GM18511 (cell line): ENCODE measurements around the gene KIFC3.

Experiments used
- ATAC-seq: cut with Tn5 transposase; IDR thresholded peaks from one replicate; pipeline ENCODE4 v1.9.1; 2021; ENCODE audit warnings: mild to moderate bottlenecking, moderate library complexity; ENCODE audit not compliant: unreplicated experiment

KIFC3 gene

DNA sequence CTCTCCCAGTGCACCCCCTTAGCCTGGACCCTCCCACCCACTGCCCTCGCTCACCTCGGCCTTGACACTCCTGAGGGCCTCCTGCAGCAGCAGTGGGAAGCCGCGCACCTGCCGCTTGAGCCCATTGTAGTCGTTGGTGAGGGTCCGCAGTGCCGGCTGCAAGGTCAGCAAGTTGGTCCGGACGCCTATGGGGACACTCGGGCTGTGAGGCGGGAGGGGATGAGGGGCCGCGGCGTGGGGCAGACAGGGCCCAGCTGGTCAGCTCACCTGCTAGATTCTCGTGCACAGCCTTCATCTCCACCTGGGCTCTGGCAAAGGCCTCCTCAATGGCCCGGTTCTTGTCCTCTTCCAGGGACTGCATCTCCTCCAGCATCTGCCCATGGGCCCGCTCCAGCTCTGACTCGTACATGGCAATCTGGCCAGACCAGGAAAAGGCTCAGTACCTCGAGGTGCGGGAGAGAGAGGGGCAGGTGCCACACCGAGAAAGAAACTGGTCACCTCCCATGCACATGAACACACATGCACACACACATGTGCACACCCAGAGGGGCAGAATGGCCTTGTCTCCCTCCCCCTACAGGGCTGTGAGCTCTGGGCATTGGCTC lies 32.6 kb downstream of the KIFC3 start:
- ATAC-seq, result no peak

DNA sequence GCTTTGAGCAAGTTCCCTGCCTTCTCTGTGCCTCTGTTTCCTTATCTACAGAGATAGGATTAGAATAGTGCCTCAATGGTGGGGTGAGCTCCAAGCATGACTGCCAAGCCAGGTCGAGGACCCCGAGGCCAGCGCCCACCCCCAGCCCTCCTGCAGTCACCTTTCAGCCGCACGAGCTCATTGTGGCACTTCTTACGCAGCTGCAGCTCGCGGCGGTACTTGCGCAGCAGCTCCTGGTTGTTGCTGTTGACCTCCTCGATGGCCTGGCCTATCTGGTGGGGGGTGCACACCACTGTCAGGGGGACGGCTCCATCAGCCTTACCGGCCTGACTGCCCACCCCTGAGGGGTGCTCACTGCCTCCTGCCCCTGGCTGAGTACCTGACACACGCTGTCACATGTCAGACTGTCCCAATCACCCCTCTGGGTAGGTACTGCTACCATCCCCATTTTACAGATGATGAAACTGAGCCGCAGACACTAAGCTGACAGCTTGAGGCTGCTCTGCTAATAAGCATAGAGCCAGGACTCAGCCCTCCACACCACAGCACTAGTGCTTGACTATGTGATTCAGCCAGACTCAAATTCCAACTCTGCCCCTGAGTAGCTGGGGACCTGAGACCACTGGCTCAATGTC lies 35.5 kb downstream of the KIFC3 start:
- no peak for ATAC-seq

DNA sequence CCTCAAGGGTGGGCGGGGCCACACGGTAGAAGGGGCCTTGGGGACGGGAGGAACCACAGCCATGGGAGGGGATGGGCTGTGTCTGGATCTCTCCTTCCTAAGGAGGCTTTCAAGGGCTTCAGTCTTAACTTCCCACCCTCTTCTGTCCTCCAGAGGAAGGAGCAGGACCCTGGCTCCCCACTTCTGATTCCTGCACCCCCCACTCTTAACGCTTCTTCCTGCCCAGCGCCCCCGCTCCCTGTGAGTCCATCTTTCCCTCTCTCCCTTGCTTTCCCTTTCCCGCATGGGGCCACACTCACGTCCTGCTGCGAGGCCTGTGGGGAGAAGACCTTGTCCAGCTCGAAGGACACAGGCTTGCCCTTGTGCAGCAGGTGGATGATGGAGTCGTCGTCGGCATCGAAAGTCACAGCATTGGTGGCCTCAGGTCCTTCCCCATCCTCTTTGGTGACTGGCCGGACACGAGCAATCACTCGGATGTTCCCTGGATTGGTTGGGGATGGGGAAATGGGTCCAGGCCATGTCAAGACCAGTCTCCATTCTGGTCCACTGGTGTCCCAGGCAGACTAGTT lies 37.0 kb downstream of the KIFC3 start:
- no peak for ATAC-seq

DNA sequence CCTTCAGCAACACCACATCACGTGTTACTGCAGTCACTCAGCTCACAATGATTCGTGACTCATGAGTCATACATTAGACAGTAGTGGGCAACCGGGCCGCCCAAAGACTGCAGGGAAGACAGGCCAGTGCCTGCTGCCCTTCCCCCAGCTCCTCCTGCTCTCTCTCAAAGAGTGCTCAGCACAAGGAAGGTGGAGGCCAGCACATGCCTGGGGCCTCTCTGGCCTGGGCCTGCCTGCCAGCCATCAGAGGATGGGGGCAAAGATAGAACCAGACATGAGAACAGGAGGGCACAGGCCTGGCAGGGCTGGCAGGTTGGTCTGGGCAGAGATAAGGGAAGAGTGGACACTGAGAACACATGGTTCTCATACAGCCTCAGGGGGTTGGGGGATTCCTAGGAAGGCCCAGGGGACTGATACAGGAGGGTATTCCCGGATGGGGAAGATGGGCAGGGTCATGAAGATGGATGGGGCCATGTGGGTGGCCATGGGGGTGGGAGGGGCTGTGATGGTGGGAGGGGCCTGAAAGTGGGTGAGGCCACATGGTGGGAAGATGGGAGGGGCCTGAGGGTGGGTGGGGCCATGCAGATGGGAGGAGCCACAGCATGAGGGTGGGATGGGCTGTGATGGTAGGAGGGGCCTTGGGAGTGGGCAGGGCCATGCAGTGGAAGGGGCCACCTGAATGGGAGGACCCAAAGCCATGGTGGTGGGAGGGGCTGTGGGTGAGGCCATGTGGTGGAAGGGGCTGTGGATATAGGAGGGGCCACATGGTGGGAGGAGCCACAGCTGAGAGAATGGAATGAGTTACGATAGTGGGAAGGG lies 37.7 kb downstream of the KIFC3 start:
- ATAC-seq, result no peak

DNA sequence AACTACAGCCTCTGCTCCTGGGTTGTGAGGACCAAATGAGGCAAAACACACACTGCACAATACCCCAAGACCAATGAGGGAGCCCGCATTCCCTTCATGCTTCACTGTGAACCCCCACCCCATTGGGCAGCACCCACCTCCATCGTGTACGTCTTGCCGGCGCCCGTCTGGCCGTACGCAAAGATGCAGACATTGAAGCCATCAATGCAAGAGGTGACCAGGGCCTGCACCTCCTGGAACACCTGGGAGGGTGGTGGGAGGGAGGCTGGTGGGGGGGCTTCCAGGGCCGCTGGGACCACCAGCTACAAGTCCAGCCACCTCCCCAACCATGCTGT lies 38.3 kb downstream of the KIFC3 start:
- no peak for ATAC-seq

DNA sequence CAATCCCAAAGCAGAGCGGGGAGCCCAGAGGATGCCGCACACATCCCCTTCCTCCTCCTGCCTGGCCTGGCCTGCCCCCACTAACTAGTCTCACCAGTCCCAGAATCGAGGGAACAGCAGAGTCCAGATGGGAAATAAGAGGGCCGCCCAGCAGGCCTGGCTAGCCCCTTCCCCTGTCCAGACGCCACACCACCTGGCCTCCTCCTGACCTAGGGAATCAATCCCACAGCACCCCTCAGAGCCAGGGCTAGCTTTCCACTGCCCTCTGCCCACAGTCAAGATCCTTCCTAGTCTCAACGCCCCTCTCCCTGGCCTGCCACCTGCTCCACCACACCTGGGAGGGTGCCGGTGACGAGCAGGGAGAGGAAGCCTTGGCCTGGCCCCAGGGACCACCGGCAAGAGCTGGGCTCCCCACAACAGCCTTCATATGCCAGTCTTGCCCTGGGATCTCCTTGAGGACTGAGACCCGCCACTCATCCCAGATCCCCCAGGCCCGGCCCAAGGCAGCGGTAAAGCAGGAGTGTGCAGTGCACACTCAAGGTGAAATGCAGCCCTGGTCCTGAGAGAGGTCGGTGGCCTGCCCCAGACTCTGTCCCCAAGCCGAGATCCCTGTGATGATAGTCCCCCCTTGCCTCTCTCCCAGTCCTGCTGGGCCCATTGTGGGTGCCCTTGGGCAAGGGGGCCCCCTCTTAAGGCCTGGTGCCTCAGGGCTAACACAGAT lies 38.8 kb downstream of the KIFC3 start:
- ATAC-seq, result no peak

DNA sequence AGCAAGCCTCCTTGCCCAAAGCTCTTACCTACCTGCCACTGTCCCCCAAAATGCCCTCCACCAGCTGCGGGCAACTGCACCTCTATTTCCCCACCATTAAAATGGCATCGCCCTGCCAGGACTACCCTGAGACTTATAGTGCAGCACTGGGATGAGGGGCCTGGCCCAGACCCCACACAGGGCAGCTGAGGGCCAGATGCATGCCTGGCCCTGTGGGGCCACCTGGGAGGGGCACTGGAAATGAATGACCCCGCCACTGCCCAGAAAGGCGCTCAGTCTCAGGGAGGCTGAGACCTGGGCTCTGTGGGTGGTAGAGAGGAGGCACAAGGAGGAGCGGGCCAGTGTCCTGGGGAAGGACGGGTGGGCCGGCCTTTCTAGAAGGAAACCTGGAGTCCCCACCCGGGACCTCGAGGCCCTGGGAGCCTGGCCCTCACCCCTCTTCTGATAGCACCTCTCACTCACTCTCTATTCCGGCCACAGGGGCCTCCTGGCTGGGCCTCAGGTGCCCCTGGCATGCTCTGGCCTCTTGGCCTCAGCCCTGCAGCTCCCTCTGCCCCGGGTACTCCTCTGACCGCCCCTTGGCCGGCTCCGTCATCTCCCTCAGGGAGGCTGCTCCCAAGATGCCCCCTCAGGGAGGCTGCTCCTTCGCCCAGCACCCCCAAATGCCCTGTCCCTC lies 39.8 kb downstream of the KIFC3 start:
- no peak for ATAC-seq

DNA sequence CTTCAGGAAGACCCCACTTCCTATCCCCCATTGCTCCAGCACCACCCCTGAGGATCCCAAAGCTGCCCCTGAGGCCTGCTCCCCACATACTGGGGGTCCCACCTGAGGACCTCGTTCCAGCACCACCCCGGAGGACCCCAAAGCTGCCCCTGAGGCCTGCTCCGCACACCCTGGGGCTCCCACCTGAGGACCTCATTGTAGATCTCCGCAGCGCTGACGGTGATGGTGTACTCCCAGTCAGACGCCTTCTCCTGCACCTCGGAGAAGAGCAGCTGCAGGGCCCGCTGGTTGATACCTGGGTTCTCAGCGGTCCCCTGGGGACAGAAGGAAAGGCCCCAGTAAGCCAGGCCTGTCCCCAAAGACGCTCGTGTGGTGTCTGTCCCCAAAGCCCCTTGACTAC lies 40.3 kb downstream of the KIFC3 start:
- no peak for ATAC-seq

DNA sequence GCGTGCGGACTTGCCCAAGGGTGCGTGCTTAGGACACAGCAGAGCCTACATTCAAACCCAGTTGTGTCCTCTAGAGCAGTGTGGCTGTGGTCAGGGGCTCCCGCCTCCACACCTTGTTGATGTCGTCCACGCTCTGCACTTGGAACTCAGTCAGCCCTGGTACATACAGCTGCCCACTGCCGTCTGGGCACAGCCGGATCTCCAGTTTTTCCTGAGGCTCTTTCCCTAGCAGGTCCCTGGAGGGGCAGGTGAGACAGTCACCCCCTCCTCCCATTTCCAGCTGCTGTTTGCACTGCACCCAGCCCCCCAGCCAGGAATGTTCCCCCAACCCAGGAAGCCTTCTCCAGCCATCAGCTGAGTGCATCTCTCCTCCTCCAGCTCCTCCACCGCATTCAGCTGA lies 41.0 kb downstream of the KIFC3 start:
- no peak for ATAC-seq

DNA sequence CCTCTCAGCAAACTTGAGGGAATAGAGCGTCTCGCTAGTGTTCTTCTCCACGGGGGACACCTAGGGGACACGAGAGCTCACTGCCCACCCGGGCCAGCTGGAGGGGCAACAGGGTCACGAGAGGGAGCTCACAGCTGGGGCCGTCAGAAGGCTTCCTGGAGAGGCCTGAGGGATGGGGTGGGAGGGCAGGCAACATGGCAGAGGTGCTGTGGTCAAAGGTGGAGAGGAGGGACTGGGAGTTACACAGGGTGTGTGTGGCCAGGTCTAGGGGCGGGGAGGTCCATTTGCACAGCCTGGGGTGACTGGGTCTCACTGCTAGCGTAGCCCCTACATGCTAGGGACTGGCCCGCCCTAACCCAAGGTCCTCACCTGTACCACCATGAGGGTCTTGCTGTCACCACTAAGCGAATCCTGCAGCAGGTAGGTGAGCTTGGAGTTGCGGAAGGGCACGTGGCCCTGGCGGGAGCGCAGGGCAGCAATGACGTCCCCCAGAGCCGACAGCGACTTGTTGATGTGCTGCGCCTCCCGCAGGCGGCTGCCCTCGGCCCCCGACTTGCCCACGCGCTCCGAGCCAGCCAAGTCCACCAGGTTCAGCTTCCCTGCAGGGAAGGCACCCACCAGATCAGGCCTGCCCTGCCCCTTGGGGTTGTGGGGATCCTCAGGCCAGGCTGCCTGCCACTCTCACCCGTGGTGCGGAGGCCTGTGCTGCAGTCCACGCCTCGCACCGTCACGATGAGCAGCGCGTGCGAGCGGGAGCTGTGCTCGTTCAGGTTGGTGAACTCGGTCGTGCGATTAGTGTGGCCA lies 41.7 kb downstream of the KIFC3 start:
- no peak for ATAC-seq

DNA sequence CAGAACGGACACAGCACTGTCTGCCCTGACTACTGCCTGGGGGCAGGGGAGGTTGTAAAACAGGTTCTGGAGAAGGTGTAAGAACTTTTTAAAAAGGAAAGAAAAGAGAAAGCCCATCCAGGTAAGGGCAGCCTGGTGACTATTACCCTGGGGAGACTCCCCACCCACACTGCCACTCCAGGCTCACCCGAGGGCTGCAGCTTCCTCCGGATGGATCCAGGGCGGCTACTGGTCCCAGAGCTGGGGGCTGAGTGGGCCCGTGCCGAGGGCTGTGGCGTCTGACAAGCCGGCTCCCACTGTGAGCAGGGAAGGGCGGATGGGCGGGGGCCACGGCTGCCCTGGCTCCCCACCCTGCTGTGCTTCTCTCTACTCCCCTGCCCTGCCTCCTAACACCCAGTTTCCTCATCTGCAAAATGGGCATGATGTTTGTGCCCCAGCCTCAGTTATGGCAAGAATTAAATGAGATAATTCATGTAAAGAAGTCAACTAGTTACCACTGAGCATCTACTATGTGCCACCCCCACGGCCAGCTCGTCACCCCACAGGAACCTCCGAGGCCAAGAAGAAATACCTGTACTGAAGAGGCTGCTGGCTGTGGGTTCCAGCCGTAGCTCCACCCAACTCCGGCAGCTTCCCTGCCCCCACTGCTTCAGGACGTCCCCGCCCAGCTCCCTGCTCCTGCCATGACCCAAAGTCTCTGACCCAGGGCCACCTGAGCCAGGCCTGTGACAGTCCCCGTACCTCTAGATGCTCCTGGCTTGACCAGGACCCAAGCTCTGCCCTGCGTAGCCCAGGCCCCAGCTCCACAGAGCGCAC lies 42.5 kb downstream of the KIFC3 start:
- no peak for ATAC-seq

DNA sequence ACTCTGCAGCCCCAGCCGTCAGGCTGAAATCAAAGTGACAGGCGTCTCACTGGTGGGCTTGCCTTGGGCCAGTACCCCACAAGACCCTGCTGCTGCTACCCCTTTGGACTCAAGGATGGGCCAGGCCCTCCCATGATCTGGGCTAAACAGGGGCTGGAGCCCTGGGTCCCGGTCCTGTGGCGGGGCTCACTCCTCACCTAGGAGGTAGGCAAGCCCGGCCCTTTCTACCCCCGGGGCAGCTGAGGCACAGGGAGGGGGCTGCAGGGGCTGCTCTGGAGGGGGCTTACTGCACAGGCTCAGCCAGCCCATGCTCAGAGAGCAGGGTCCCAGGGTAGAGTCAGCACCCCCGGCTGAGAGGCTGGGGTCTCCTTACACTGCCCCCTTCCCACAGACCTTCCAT lies 43.2 kb downstream of the KIFC3 start:
- no peak for ATAC-seq

DNA sequence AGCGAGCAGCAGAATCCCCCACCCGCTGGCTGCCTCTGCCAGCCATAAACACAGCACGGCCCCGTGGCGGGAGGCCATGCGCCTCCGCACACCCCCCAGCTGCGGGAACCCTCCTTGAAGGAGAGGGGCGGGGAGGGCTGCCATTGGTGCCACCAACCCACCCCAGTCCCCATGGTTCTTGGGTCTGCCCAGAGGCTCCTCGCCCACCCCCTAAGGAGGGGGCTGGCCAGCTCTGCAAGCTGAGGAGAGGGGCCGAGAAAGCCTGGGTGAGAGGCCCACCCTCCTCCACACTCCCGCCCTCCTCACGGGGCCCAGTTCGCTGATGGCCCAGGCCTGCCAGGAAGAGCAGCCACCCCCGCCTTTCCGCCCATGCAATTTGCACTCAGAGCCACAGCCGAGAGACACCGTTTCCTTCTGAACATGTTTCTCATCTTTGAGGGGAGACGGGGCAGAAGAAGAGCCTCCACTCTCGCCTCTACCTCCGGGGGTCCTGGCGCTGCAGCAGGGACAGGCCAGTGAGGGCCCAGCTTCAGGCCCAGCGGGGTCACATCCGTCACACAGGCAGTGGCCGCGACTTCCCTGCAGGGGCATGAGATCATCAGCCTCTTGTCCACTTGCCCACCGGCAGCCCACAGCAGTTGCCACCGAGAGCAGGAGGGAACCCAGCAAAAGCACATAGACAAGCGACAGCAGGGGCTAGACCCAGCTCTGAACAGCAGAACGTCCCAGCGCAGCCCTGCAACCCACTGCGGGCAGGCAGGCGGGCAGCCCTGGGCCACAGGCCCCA lies 43.8 kb downstream of the KIFC3 start:
- ATAC-seq, result no peak

DNA sequence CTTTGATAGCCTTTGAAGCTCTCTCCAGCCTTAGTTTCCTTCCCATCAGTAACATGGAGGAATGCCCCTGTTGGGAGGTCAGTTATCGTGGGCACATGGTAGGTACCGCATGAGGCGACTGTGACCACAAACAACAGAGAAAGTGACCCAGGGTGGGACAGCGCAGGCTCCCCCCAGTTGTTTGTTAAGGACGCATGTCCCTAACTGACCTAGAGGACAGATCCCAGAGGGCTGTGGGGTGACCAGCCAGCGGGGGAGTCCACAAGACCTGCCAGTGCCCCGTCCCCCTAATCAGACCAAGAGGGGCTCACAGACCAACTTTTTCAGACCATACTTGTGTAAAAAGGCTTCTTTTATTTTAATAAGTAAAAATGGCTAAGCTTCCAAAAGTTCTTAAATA lies 44.4 kb downstream of the KIFC3 start:
- no peak for ATAC-seq

DNA sequence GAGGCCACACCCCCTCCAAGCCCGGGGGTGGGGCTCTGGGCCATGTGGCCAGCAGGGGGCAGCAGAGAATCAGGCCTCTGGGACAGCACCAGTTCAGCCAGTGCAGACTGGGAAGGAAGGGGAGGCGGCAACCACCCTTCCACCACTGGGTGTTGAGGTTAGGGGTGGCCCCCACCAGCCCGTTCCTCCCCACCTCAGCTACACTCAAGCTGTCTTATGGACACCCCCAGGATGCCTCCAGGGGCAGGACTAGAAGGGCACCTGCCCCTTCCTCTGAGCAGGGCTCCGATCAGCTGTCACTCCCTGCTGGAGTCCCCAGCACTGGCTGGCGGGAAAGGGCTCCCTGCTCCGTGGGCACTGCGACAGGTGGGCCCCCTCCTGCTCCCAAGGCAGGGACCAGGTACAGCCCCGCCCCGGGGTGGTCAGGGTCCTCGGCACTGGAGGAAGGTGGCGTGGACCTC lies 44.9 kb downstream of the KIFC3 start:
- ATAC-seq, result peak; percentile 87

DNA sequence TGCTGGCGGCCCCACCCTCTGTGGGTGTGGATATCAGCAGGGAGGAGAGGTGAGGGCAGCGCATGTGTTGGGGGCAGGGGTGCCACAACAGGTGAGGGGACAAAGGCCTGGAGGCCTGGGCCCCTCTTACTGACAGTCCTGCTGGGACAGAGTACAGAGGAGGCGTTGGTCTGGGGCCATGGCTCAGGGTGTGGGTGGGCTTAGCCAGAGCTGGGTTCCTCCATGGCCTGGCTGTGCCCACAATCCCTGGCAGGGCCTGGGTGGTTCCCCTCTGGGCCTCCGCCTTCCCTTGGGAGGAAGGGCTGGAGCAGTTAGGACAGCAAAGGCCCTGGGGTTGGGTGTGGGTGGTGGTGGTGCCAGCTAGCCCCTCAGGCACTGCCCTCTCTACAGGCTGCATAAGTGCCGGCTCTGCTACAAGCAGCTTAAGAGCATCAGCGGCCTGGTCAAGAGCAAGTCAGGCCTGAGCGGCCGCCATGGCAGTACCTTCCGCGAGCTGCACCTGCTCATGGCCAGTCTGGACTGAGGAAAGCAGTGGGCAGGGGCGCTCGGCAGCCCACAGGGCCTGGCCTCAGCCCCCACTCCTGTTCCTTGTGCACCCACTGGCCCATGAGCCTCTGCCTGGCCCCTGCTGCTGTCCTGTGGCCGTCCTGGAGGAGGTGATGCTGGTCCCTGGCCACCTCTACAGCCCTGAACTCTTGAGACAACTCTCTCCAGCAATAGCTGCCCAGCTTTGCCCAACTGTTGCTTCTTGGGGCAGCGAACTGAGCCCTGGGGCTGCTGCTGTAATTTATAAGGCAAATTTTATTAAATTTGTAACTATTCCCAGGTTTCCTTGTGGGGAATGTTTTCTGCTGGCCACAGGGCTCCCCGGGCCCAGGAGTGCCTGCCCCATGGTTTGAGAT lies 45.6 kb downstream of the KIFC3 start:
- ATAC-seq, result no peak

DNA sequence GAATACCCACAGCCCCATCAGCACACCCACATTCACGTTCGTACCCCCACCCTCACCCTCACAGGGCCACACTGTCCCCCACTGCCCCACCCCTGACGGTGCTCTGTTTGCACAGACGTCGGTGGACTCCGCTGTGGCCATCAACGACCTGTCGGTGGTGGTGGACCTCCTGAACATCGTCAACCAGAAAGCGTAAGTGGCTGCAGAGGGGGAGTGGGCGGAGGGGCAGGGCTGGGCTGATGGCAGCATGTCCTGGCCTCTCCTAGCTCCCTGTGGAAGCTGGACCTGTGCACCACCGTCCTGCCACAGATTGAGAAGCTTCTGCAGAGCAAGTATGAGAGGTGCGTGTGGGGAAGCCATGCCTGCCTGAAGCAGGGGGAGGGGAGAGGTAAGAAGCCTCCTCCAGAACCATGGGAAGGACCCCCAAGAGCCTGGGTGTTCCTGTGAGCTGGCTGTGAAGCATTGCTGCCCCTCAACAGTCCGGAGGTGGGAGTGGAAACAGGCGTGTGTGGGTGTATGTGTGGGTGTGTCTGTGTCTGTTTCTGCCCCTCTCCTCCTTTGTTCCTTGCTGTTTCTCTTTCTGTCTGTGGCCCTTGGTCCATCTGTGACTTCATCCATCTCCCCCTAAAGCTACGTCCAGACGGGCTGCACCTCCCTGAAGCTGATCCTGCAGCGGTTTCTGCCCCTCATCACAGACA lies 46.4 kb downstream of the KIFC3 start:
- no peak for ATAC-seq
